OCI-LY1 (cell line): Measurements from ENCODE around the gene SCN2B.

Source experiments
- H2AFZ ChIP-seq: fragments of 200-600 bp; sonication (generic), shearing (Covaris generic); 2 replicates; pipeline ENCODE4 v1.6.0; 2014; ENCODE audit warnings: antibody characterized with exemption, mild to moderate bottlenecking, low read length
- H3F3A ChIP-seq: fragments of 200-600 bp; sonication (generic), shearing (Covaris generic); 2 replicates; pipeline ENCODE4 v1.6.0; 2014; ENCODE audit warnings: mild to moderate bottlenecking, antibody characterized with exemption, low read length, moderate library complexity; ENCODE audit not compliant: insufficient read depth
- H3K27ac ChIP-seq: fragments of 200-600 bp; sonication (generic); 2 replicates; pipeline ENCODE4 v1.5.1; 2014; ENCODE audit warnings: low read length, mixed run types, mild to moderate bottlenecking, low read depth; ENCODE audit not compliant: poor library complexity, severe bottlenecking
- H3K27me3 ChIP-seq: fragments of 200-600 bp; sonication (generic); 2 replicates; pipeline ENCODE4 v1.6.0; 2014; ENCODE audit warnings: antibody characterized with exemption, mild to moderate bottlenecking, low read length, moderate library complexity; ENCODE audit not compliant: insufficient read depth
- H3K36me3 ChIP-seq: fragments of 200-600 bp; sonication (generic); 2 replicates; pipeline ENCODE4 v1.6.1; 2014; ENCODE audit warnings: mild to moderate bottlenecking, antibody characterized with exemption, low read length, moderate library complexity, mixed read lengths; ENCODE audit not compliant: insufficient read depth
- H3K4me1 ChIP-seq: fragments of 200-600 bp; sonication (generic); 2 replicates; pipeline ENCODE4 v1.5.1; 2014; ENCODE audit warnings: mild to moderate bottlenecking, low read length, moderate library complexity; ENCODE audit not compliant: insufficient read depth, severe bottlenecking
- H3K4me2 ChIP-seq: fragments of 200-600 bp; sonication (generic), shearing (Covaris generic); 2 replicates; pipeline ENCODE4 v1.6.1; 2014; ENCODE audit warnings: low read length
- H3K4me3 ChIP-seq: fragments of 200-600 bp; sonication (generic); 2 replicates; pipeline ENCODE4 v1.5.1; 2014; ENCODE audit warnings: low read length, low read depth, mild to moderate bottlenecking, mixed read lengths; ENCODE audit not compliant: poor library complexity, severe bottlenecking
- H3K79me2 ChIP-seq: fragments of 200-600 bp; shearing (Covaris generic); 2 replicates; pipeline ENCODE4 v1.6.1; 2016; ENCODE audit warnings: mixed run types, low read length, mixed read lengths; ENCODE audit not compliant: insufficient read depth
- H3K9ac ChIP-seq: fragments of 200-600 bp; sonication (generic), shearing (Covaris generic); 2 replicates; pipeline ENCODE4 v1.6.1; 2014; ENCODE audit warnings: mild to moderate bottlenecking, low read length, mixed read lengths
- H3K9me2 ChIP-seq: fragments of 200-600 bp; sonication (generic), shearing (Covaris generic); 2 replicates; pipeline ENCODE4 v1.6.1; 2014; ENCODE audit warnings: low read depth, mild to moderate bottlenecking, low read length, mixed read lengths
- H3K9me3 ChIP-seq: fragments of 200-600 bp; shearing (Covaris generic); 2 replicates; pipeline ENCODE4 v1.6.1; 2014; ENCODE audit warnings: low read length, mixed read lengths
- H4K20me1 ChIP-seq: fragments of 200-600 bp; sonication (generic), shearing (Covaris generic); 2 replicates; pipeline ENCODE4 v1.6.0; 2016; ENCODE audit warnings: mild to moderate bottlenecking, low read length; ENCODE audit not compliant: insufficient read depth
- CTCF ChIP-seq: fragments of 200-600 bp; sonication (generic), shearing (Covaris generic); IDR thresholded peaks from 2 replicates; pipeline ENCODE4 v1.5.1; 2017; ENCODE audit warnings: mild to moderate bottlenecking, antibody characterized with exemption, low read length, moderate library complexity, mixed read lengths
- EZH2 ChIP-seq: fragments of 200-600 bp; sonication (generic), shearing (Covaris generic); IDR thresholded peaks from 2 replicates; pipeline ENCODE4 v1.8.0; 2017; ENCODE audit warnings: borderline replicate concordance, mixed run types, mild to moderate bottlenecking, antibody characterized with exemption, low read length, moderate library complexity, mixed read lengths

The SCN2B gene

GRCh38 chr11:118144301-118145268, 31.9 kb downstream of the SCN2B start:
- Histone ChIP-seq H3K36me3 (no peaks in the 10 kb centered on the region), H2AFZ (no peak overlapping the region), H3K27ac (no peak overlapping the region), H3K4me3 (no peak overlapping the region), H3K9me2 (no peaks in the 10 kb centered on the region), H3K4me1 (peaks cover 4% of the 10 kb centered on the region), H4K20me1 (no peaks in the 10 kb centered on the region), H3K9me3 (no peaks in the 10 kb centered on the region), H3F3A (no peaks in the 10 kb centered on the region), H3K9ac (no peak overlapping the region), H3K4me2 (peak overlapping the region; percentile 70; the same call in 1 of the 2 replicates), H3K27me3 (no peaks in the 10 kb centered on the region), H3K79me2 (no peaks in the 10 kb centered on the region)
- TF ChIP-seq CTCF: no peak
- no peak for TF ChIP-seq EZH2

- Histone ChIP-seq H3K9me2 (no peaks in the 10 kb centered on the region), H3K4me3 (no peak overlapping the region), H3K27me3 (no peaks in the 10 kb centered on the region), H3F3A (no peaks in the 10 kb centered on the region), H3K36me3 (no peaks in the 10 kb centered on the region), H3K4me1 (peaks cover 4% of the 10 kb centered on the region), H3K27ac (no peak overlapping the region), H3K4me2 (no peak overlapping the region), H3K9ac (no peak overlapping the region), H3K79me2 (no peaks in the 10 kb centered on the region), H3K9me3 (no peaks in the 10 kb centered on the region), H2AFZ (no peak overlapping the region), H4K20me1 (no peaks in the 10 kb centered on the region)
- TF ChIP-seq CTCF (no peak), EZH2 (no peak)
Measured at GRCh38 chr11:118143661-118144185, 32.7 kb downstream of the SCN2B start.

GRCh38 chr11:118142809-118143208, 33.6 kb downstream of the SCN2B start:
- Histone ChIP-seq H3K4me2 (no peak overlapping the region; the same call in 1 of the 2 replicates), H3K4me3 (no peak overlapping the region), H3F3A (no peaks in the 10 kb centered on the region), H3K9me3 (no peaks in the 10 kb centered on the region), H4K20me1 (no peaks in the 10 kb centered on the region), H3K4me1 (peaks cover 4% of the 10 kb centered on the region), H3K9ac (no peak overlapping the region), H2AFZ (no peak overlapping the region), H3K27ac (no peak overlapping the region), H3K9me2 (no peaks in the 10 kb centered on the region), H3K36me3 (no peaks in the 10 kb centered on the region), H3K27me3 (no peaks in the 10 kb centered on the region), H3K79me2 (no peaks in the 10 kb centered on the region)
- TF ChIP-seq CTCF (no peak), EZH2 (no peak)
